K562 (cell line): ENCODE measurements around the gene CGGBP1. TPM values are rescaled to one million over a fixed set of nuclear protein-coding genes. Genes with fewer than 3 reads are reported as not detected.
A peak's percentile ranks its signal among the peaks of the same experiment; 100 is the strongest.

Experiments used
- ARNT ChIP-seq, 2 experiments: fragments of 450-650 bp; IDR thresholded peaks; 2 replicates each; pipeline ENCODE4 v1.6.1; 2016; ENCODE audit warnings: mild to moderate bottlenecking in 1 of 2
- BACH1 ChIP-seq: fragments of 200-800 bp; sonication (Bioruptor generic); IDR thresholded peaks from 2 replicates; pipeline ENCODE4 v1.6.1; 2016; ENCODE audit warnings: missing genetic modification characterization, missing compliant biosample characterization
- BRCA1 ChIP-seq, 2 experiments: fragments of 450-650 bp in 1 of 2; sonication (generic) in 1 of 2; formaldehyde crosslinking in 1 of 2; IDR thresholded peaks; 2 replicates each; pipeline versions ENCODE4 v1.5.0 to v1.6.1; 2017 to 2020; ENCODE audit warnings: mild to moderate bottlenecking in 1 of 2, missing genetic modification reagents in 1 of 2
- CEBPB ChIP-seq: fragments of 450-650 bp; IDR thresholded peaks from 2 replicates; pipeline ENCODE4 v1.6.1; 2016; ENCODE audit warnings: missing genetic modification characterization, missing compliant biosample characterization
- CGGBP1 ChIP-seq: fragments of 250-450 bp; sonication (Bioruptor Pico); IDR thresholded peaks from 2 replicates; pipeline ENCODE4 v1.9.0; 2021; ENCODE audit warnings: mild to moderate bottlenecking
- EP300 ChIP-seq: IDR thresholded peaks from 2 replicates; pipeline ENCODE4 v1.6.1; 2012; ENCODE audit warnings: low read length, improper control_type of control experiment
- ETS2 ChIP-seq: IDR thresholded peaks from 2 replicates; pipeline ENCODE4 v1.6.1; 2016; ENCODE audit warnings: borderline replicate concordance, missing genetic modification characterization, mild to moderate bottlenecking, moderate library complexity, missing compliant biosample characterization; ENCODE audit not compliant: poor library complexity, severe bottlenecking
- EWSR1 ChIP-seq: fragments of 450-650 bp; IDR thresholded peaks from 2 replicates; pipeline ENCODE4 v1.6.1; 2018; ENCODE audit warnings: borderline replicate concordance, mild to moderate bottlenecking, low read depth, moderate library complexity; ENCODE audit not compliant: partially characterized antibody
- FOXO4 ChIP-seq: fragments of 450-650 bp; formaldehyde crosslinking; IDR thresholded peaks from 2 replicates; pipeline ENCODE4 v1.4.0; 2020; ENCODE audit warnings: mild to moderate bottlenecking, moderate library complexity
- HMGXB4 ChIP-seq: sonication (generic); formaldehyde crosslinking; IDR thresholded peaks from 2 replicates; pipeline ENCODE4 v1.8.1; 2023; ENCODE audit warnings: mild to moderate bottlenecking, missing genetic modification reagents
- MEIS2 ChIP-seq: fragments of 450-650 bp; IDR thresholded peaks from 2 replicates; pipeline ENCODE4 v1.6.1; 2014; ENCODE audit warnings: mild to moderate bottlenecking; ENCODE audit not compliant: partially characterized antibody
- MYBL2 ChIP-seq, 2 experiments: fragments of 450-650 bp in 1 of 2; sonication (generic) in 1 of 2; formaldehyde crosslinking in 1 of 2; IDR thresholded peaks; 2 replicates each; pipeline versions ENCODE4 v1.6.1 to v1.8.1; 2017 to 2022; ENCODE audit warnings: borderline replicate concordance in 1 of 2, inconsistent platforms in 1 of 2, low read depth in 1 of 2, mild to moderate bottlenecking in 1 of 2, missing genetic modification reagents in 1 of 2, moderate library complexity in 1 of 2
- MYC ChIP-seq, 2 experiments: fragments of 250-450 bp in 1 of 2; sonication (Bioruptor Pico) in 1 of 2; IDR thresholded peaks; 2 replicates each; pipeline versions ENCODE4 v1.5.1 to v1.6.1; 2012 to 2021; ENCODE audit warnings: low read depth in 2 of 2, borderline replicate concordance in 1 of 2, improper control_type of control experiment in 1 of 2, low read length in 1 of 2, mild to moderate bottlenecking in 1 of 2, moderate library complexity in 1 of 2
- NR4A1 ChIP-seq, 2 experiments: fragments of 250-450 bp in 1 of 2; fragments of 450-650 bp in 1 of 2; sonication (Bioruptor Pico) in 1 of 2; IDR thresholded peaks; 2 replicates each; pipeline versions ENCODE4 v1.4.0 to v1.6.1; 2016 to 2020; ENCODE audit warnings: mild to moderate bottlenecking in 2 of 2, missing compliant biosample characterization in 1 of 2, missing genetic modification characterization in 1 of 2, moderate library complexity in 1 of 2
- SMARCA4 ChIP-seq: fragments of 450-650 bp; IDR thresholded peaks from 2 replicates; pipeline ENCODE4 v1.6.1; 2016
- U2AF2 ChIP-seq: fragments of 200-400 bp; formaldehyde crosslinking; optimal IDR thresholded peaks from 2 replicates; pipeline ENCODE3; 2017; ENCODE audit warnings: low read depth, mild to moderate bottlenecking, low read length
- XRCC5 ChIP-seq: fragments of 200-400 bp; formaldehyde crosslinking; IDR thresholded peaks from 2 replicates; pipeline ENCODE4 v1.6.1; 2017; ENCODE audit warnings: low read depth, mild to moderate bottlenecking, low read length
- ZNF140 ChIP-seq: fragments of 250-450 bp; sonication (Bioruptor Pico); IDR thresholded peaks from 2 replicates; pipeline ENCODE4 v1.8.0; 2021; ENCODE audit warnings: moderate library complexity, mild to moderate bottlenecking, inconsistent platforms
- ZNF165 ChIP-seq: fragments of 250-450 bp; sonication (Bioruptor Pico); IDR thresholded peaks from 2 replicates; pipeline ENCODE4 v1.4.0; 2020; ENCODE audit warnings: borderline replicate concordance
- ZNF311 ChIP-seq: fragments of 250-450 bp; sonication (Bioruptor Pico); IDR thresholded peaks from 2 replicates; pipeline ENCODE4 v1.4.0; 2020; ENCODE audit warnings: mild to moderate bottlenecking, moderate library complexity
- ZNF707 ChIP-seq: fragments of 250-450 bp; sonication (Bioruptor Pico); conservative IDR thresholded peaks from 2 replicates; pipeline ENCODE4 v1.8.0; 2022; ENCODE audit warnings: inconsistent platforms, mild to moderate bottlenecking, moderate library complexity
- polyA plus RNA-seq, 8 experiments: library from polyadenylated mRNA; depleted of rRNA in 4 of 8; stranded (reverse) in 5 of 8; unstranded in 3 of 8; fragments of >200 nt; fragmentation: Nextera tagmentation in 2 of 8; fragmentation: Illumina TruSeq in 1 of 8; extraction: Ambion mirVana in 2 of 8; extraction: Trizol in 1 of 8; gene quantifications; 2 replicates each; pipeline versions ENCODE4 v1.2.1 to v1.2.3, GENCODE V29; 2011 to 2014; ENCODE audit warnings: inconsistent platforms in 1 of 8, missing spikeins in 1 of 8
- total RNA-seq, 7 experiments: library from RNA; depleted of rRNA in 6 of 7; stranded (reverse); fragments of >200 nt in 6 of 7; fragmentation: Illumina TruSeq in 2 of 7; extraction: Trizol in 2 of 7; gene quantifications; 2 replicates each; pipeline versions ENCODE4 v1.2.1 to v1.2.3, GENCODE V29; 2011 to 2021; ENCODE audit warnings: low replicate concordance in 1 of 7
- TF ChIP-seq, protein P1 (sequence below): sonication (generic); formaldehyde crosslinking; IDR thresholded peaks from 2 replicates; pipeline ENCODE4 v1.9.0; 2022; ENCODE audit warnings: mild to moderate bottlenecking, missing genetic modification reagents

The CGGBP1 gene
- total and polyA plus RNA-seq, 9 of the 15 experiments (the other 6 are each of a cell fraction or from before 2014, with no cell fraction given): 14.4 to 47.8 (median 37.8) TPM

- TF ChIP-seq EP300 (peak; percentile 24; the same call in 1 of the 2 replicates), BRCA1 (IDR thresholded peaks at IDR 0.05) (no peak), BRCA1 (CRISPR knock-in tag; IDR thresholded peaks at IDR 0.05) (no peak), CGGBP1 (no peak), EWSR1 (no peak), XRCC5 (no peak), MYBL2 (IDR thresholded peaks at IDR 0.05; ENCODE audit: low read depth) (no peak), MYBL2 (CRISPR knock-in tag; IDR thresholded peaks at IDR 0.05; ENCODE audit: borderline replicate concordance) (no peak), ZNF707 (no peak), BACH1 (tag) (no peak), ARNT (IDR thresholded peaks at IDR 0.05) (no peak), FOXO4 (no peak), SMARCA4 (0 out of 2 replicates have a peak, but pooled peaks have one; percentile 11), ZNF140 (no peak), NR4A1 (CRISPR knock-in tag; IDR thresholded peaks at IDR 0.05) (no peak), NR4A1 (tag; IDR thresholded peaks at IDR 0.05) (no peak), MEIS2 (peak; percentile 79), ETS2 (tag) (no peak), MYC (IDR thresholded peaks at IDR 0.05; ENCODE audit: low read depth, low read length) (no peak), MYC (CRISPR knock-in tag; IDR thresholded peaks at IDR 0.05; ENCODE audit: borderline replicate concordance, low read depth) (no peak), ZNF165 (no peak), HMGXB4 (no peak), ZNF311 (CRISPR knock-in tag) (no peak), U2AF2 (no peak), CEBPB (tag) (no peak)
- TF ChIP-seq, protein P1, sequence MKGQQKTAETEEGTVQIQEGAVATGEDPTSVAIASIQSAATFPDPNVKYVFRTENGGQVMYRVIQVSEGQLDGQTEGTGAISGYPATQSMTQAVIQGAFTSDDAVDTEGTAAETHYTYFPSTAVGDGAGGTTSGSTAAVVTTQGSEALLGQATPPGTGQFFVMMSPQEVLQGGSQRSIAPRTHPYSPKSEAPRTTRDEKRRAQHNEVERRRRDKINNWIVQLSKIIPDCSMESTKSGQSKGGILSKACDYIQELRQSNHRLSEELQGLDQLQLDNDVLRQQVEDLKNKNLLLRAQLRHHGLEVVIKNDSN (CRISPR knock-in tag): no peak
Observed at GRCh38 chr3:88034491-88035275, 24.1 kb downstream of the CGGBP1 start (continued).
